Panc1 (cell line): ENCODE results near the gene CCDC112. TPM values are rescaled to one million over a fixed set of nuclear protein-coding genes. Genes with fewer than 3 reads are reported as not detected.

Experiments
- ATAC-seq: fragments of 200-7000 bp; cut with Tn5 transposase; 2 replicates; pipeline ENCODE4 v1.9.1; 2020; ENCODE audit warnings: mild to moderate bottlenecking, moderate library complexity
- BruUV-seq: library from RNA; stranded (reverse); fragments of 400-500 nt; replicated peaks from 2 replicates; lab custom pipeline; 2021; lab: Mats Ljungman, UMichigan
- CTCF ChIA-PET: fragments of 300-600 bp; sonication (Branson Sonifier 250); formaldehyde crosslinking; loops from one replicate; lab custom pipeline; 2022; ENCODE audit warnings: antibody characterized with exemption; lab: Charles Lee
- POLR2A ChIA-PET: fragments of 300-600 bp; sonication (Branson Sonifier 250); formaldehyde crosslinking; loops from one replicate; lab custom pipeline; 2022; ENCODE audit warnings: antibody characterized with exemption; lab: Charles Lee
- DNase-seq: peaks from one replicate; pipeline ENCODE4 v3.0.0-alpha.2; 2010; ENCODE audit warnings: low read depth, low spot score
- H3K27ac ChIP-seq: 2 replicates; pipeline ENCODE4 v1.5.1; 2011; ENCODE audit warnings: mild to moderate bottlenecking, low read length, inconsistent platforms
- H3K27me3 ChIP-seq: fragments of 200-500 bp; sonication (Bioruptor generic); 2 replicates; pipeline ENCODE4 v1.6.0; 2014; ENCODE audit warnings: low read length, inconsistent platforms; ENCODE audit not compliant: control insufficient read depth, insufficient read depth
- H3K36me3 ChIP-seq: fragments of 200-500 bp; sonication (Bioruptor generic); 2 replicates; pipeline ENCODE4 v1.5.1; 2014; ENCODE audit warnings: inconsistent platforms, mild to moderate bottlenecking, low read length, moderate library complexity; ENCODE audit not compliant: control insufficient read depth, insufficient read depth
- H3K4me1 ChIP-seq: 2 replicates; pipeline ENCODE4 v1.5.1; 2011; ENCODE audit warnings: inconsistent platforms, mild to moderate bottlenecking, low read length, moderate library complexity; ENCODE audit not compliant: control insufficient read depth, insufficient read depth
- H3K4me3 ChIP-seq, 2 experiments: 2 replicates each; pipeline ENCODE4 v1.5.1; 2011 to 2012; ENCODE audit warnings: low read depth in 2 of 2, low read length in 2 of 2, mild to moderate bottlenecking in 2 of 2, inconsistent platforms in 1 of 2, moderate library complexity in 1 of 2
- H3K9me3 ChIP-seq: fragments of 200-500 bp; sonication (Bioruptor generic); 2 replicates; pipeline ENCODE4 v1.5.1; 2014; ENCODE audit warnings: low read depth, mild to moderate bottlenecking, inconsistent platforms, low read length, moderate library complexity; ENCODE audit not compliant: control insufficient read depth, insufficient read depth
- CTCF ChIP-seq: fragments of 450-650 bp; IDR thresholded peaks from 2 replicates; pipeline ENCODE4 v1.5.1; 2017; ENCODE audit warnings: mild to moderate bottlenecking
- POLR2AphosphoS5 ChIP-seq: IDR thresholded peaks from 2 replicates; pipeline ENCODE4 v1.6.1; 2012; ENCODE audit warnings: mild to moderate bottlenecking, low read depth, low read length, moderate library complexity
- REST ChIP-seq, 2 experiments: IDR thresholded peaks; 2 replicates each; pipeline ENCODE4 v1.6.1; 2011 to 2012; ENCODE audit warnings: low read depth in 2 of 2, control low read depth in 1 of 2, low read length in 1 of 2, mild to moderate bottlenecking in 1 of 2, moderate library complexity in 1 of 2; ENCODE audit not compliant: insufficient read depth in 1 of 2
- SIN3A ChIP-seq: IDR thresholded peaks from 2 replicates; pipeline ENCODE4 v1.6.1; 2012; ENCODE audit warnings: low read depth, mild to moderate bottlenecking, low read length, moderate library complexity, borderline replicate concordance; ENCODE audit not compliant: insufficient read depth
- TCF7L2 ChIP-seq: IDR thresholded peaks from 2 replicates; pipeline ENCODE4 v1.6.1; 2011; ENCODE audit warnings: mild to moderate bottlenecking, low read depth, low read length, inconsistent platforms
- in situ Hi-C: cut with HindIII; loops from 2 replicates; pipeline ENCODE4 v1.10.0; 2016; ENCODE audit warnings: low sequenced_read_pairs, low pct_unique_long_range_greater_than_20kb
- intact Hi-C: fragments of 100-400 bp; cut with micrococcal nuclease; formaldehyde crosslinking; loops from one replicate; pipeline ENCODE4 v1.10.0; 2022; ENCODE audit not compliant: unreplicated experiment
- total RNA-seq: library from RNA; stranded (reverse); gene quantifications from one replicate; pipeline ENCODE4 v1.2.1, GENCODE V29; 2021; ENCODE audit not compliant: unreplicated experiment

Gene CCDC112
- total RNA-seq, 1 experiment from 2014 or later, result 5.6 TPM

- DNase-seq, result no peak
- ChIA-PET CTCF (no interaction called here), POLR2A (no interaction called here)
- BruUV-seq, result no TSS peak
- no peak overlapping the region for H3K4me3 ChIP-seq
- no peaks in the 10 kb centered on the region for H3K27me3 ChIP-seq
- intact Hi-C loops, result no loop called here
- no peaks in the 10 kb centered on the region; the same call in 1 of the 2 replicates for H3K36me3 ChIP-seq
- in situ Hi-C loops, result no loop called here
- H3K27ac ChIP-seq, result no peak overlapping the region
- H3K9me3 ChIP-seq, result no peaks in the 10 kb centered on the region; the same call in 1 of the 2 replicates
- no peak for ATAC-seq
- peaks cover 19% of the 10 kb centered on the region for H3K4me1 ChIP-seq
- TF ChIP-seq SIN3A (no peak), CTCF (no peak), REST (IDR thresholded peaks at IDR 0.05; ENCODE audit: insufficient read depth in 1 of 2, low read depth in 2 of 2, low read length in 1 of 2) (no peak), POLR2AphosphoS5 (no peak)
These were observed 31.2 kb downstream of the CCDC112 start for GRCh38 chr5:115265220-115265619.

DNA sequence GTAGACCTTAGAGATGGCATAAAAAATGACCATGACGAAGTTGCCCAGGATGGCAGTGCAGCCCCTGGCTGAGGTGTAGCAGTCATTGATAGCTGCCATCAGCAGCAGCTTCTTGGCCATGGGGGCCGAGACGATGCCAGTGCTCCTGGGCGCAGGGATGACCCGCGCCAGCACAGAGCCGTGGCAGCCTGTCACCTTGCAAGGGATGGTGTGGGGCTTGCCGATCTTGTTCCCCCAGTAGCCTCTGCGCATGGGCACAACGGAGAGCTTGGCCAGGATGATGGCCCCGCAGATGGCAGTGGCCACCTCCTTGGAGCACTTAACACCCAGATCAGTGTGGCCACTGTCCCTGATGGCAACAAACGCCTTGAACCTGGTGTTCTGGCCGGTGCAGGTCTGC lies 31.7 kb downstream of the CCDC112 start:
- CTCF ChIA-PET, result no interaction called here
- H3K36me3 ChIP-seq, result no peaks in the 10 kb centered on the region; the same call in 1 of the 2 replicates
- TF ChIP-seq REST (IDR thresholded peaks at IDR 0.05; ENCODE audit: insufficient read depth in 1 of 2, low read depth in 2 of 2, low read length in 1 of 2) (no peak), TCF7L2 (no peak), CTCF (no peak), POLR2AphosphoS5 (no peak), SIN3A (no peak)
- no peak for ATAC-seq
- DNase-seq, result no peak
- in situ Hi-C loops (no loop called here), intact Hi-C loops (no loop called here)
- H3K27me3 ChIP-seq, result no peaks in the 10 kb centered on the region
- POLR2A ChIA-PET, result no interaction called here
- H3K4me1 ChIP-seq, result peaks cover 20% of the 10 kb centered on the region
- no peaks in the 10 kb centered on the region; the same call in 1 of the 2 replicates for H3K9me3 ChIP-seq
- H3K4me3 ChIP-seq, result no peak overlapping the region
- no TSS peak for BruUV-seq
- H3K27ac ChIP-seq, result no peak overlapping the region
